ENCODE data around the gene TAAR5.
"Not testable (repeated sequence)": the region's sequence is repeated elsewhere in the genome, so short reads cannot be mapped to it uniquely, and the experiment has no call there.

TAAR5 gene

GRCh38 chr6:132568611-132569010, 20.9 kb downstream of the TAAR5 start:
- no peak overlapping the region for H4K91ac ChIP-seq (ENCODE audit: low read depth, low read length, poor library complexity)
- peaks cover 0 to 7% of the 10 kb centered on the region in 2 donors for H3K4me1 ChIP-seq (ENCODE audit: control insufficient read depth in 2 of 2, insufficient read depth in 1 of 2, low read depth in 1 of 2, low read length in 2 of 2)
- no peaks in the 10 kb centered on the region for H3K9me3 ChIP-seq (replicated peaks in 1 of 2; ENCODE audit: control insufficient read depth in 2 of 2, insufficient read depth in 1 of 2, low read depth in 1 of 2, low read length in 2 of 2)
- H3K27ac ChIP-seq (replicated peaks; ENCODE audit: low read length) = no peak overlapping the region
- H3K4me2 ChIP-seq (ENCODE audit: insufficient read depth, low read length, poor library complexity, severe bottlenecking) = no peak overlapping the region
- no peak overlapping the region for H4K8ac ChIP-seq (ENCODE audit: low read depth, low read length)
- DNase-seq (ENCODE audit: low spot score) = no peak
- H2BK120ac ChIP-seq (ENCODE audit: low read depth, low read length) = no peak overlapping the region
- H3K14ac ChIP-seq (ENCODE audit: low read length) = no peak overlapping the region
- H3K36me3 ChIP-seq (replicated peaks in 1 of 2; ENCODE audit: control insufficient read depth in 2 of 2, insufficient read depth in 2 of 2, low read length in 2 of 2) = no peaks in the 10 kb centered on the region
- H3K23ac ChIP-seq (ENCODE audit: low read depth, low read length, poor library complexity) = no peak overlapping the region
- no peak overlapping the region for H2BK5ac ChIP-seq (ENCODE audit: low read length)
- no peaks in the 10 kb centered on the region for H3K79me1 ChIP-seq (ENCODE audit: low read depth, low read length)
- H3K4ac ChIP-seq (ENCODE audit: low read length) = no peak overlapping the region
- H2AFZ ChIP-seq (ENCODE audit: low read length) = no peak overlapping the region
- H3K18ac ChIP-seq (ENCODE audit: low read length) = no peak overlapping the region
- H3K27me3 ChIP-seq (ENCODE audit: control insufficient read depth in 3 of 3, insufficient read depth in 3 of 3, low read depth in 1 of 3, low read length in 3 of 3) = no peaks in the 10 kb centered on the region
- no peak overlapping the region for H2BK12ac ChIP-seq (ENCODE audit: low read length)
- no peak overlapping the region for H2AK5ac ChIP-seq (ENCODE audit: low read depth, low read length)
- WGBS, 2 donors (ENCODE audit: extremely low coverage in 2 of 2, insufficient read length in 2 of 2, insufficient replicate concordance in 1 of 2) = no CpG with 5 or more reads among the region's 6 CpGs
- H3K4me3 ChIP-seq (ENCODE audit: low read length in 2 of 2) = no peak overlapping the region
- H2BK15ac ChIP-seq (ENCODE audit: low read length) = no peak overlapping the region
- no peak overlapping the region for H3K9ac ChIP-seq (ENCODE audit: low read depth, low read length, poor library complexity)

DNA sequence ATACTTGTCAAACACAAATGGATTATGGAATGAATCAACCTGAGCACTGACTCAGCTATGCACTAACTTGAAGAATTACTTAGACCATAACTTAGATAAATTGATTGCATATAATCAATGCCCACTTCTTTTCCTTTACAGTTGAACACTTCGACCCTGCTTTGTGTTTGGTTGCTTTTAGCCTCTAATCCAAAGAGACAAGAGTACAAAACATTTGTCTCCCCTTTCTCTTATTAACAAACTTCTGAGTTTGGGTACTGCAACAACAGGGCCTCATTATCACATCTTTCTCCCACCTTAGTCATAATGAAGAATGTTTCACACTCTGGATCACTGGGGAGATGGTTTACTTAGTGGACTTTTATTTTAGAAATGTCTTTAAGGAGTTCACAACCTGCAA, 22.0 kb downstream of the TAAR5 start:
- no peak overlapping the region for H3K23ac ChIP-seq (ENCODE audit: low read depth, low read length, poor library complexity)
- no peak overlapping the region for H3K27ac ChIP-seq (replicated peaks; ENCODE audit: low read length)
- peaks cover 0 to 7% of the 10 kb centered on the region in 2 donors for H3K4me1 ChIP-seq (ENCODE audit: control insufficient read depth in 2 of 2, insufficient read depth in 1 of 2, low read depth in 1 of 2, low read length in 2 of 2)
- H2AK5ac ChIP-seq (ENCODE audit: low read depth, low read length) = no peak overlapping the region
- no peak overlapping the region for H2BK12ac ChIP-seq (ENCODE audit: low read length)
- H3K14ac ChIP-seq (ENCODE audit: low read length) = no peak overlapping the region
- no peak overlapping the region for H3K4ac ChIP-seq (ENCODE audit: low read length)
- no peak overlapping the region for H4K91ac ChIP-seq (ENCODE audit: low read depth, low read length, poor library complexity)
- H3K9me3 ChIP-seq (replicated peaks in 1 of 2; ENCODE audit: control insufficient read depth in 2 of 2, insufficient read depth in 1 of 2, low read depth in 1 of 2, low read length in 2 of 2) = no peaks in the 10 kb centered on the region
- H3K4me3 ChIP-seq (ENCODE audit: low read length in 2 of 2) = no peak overlapping the region
- no peak for DNase-seq (ENCODE audit: low spot score)
- H2BK5ac ChIP-seq (ENCODE audit: low read length) = no peak overlapping the region
- peak overlapping the region; percentile 32 for H2AFZ ChIP-seq (ENCODE audit: low read length)
- no peak overlapping the region for H3K4me2 ChIP-seq (ENCODE audit: insufficient read depth, low read length, poor library complexity, severe bottlenecking)
- H2BK15ac ChIP-seq (ENCODE audit: low read length) = no peak overlapping the region
- no peaks in the 10 kb centered on the region for H3K79me1 ChIP-seq (ENCODE audit: low read depth, low read length)
- WGBS, 2 donors (ENCODE audit: extremely low coverage in 2 of 2, insufficient read length in 2 of 2, insufficient replicate concordance in 1 of 2) = no CpG with 5 or more reads among the region's 1 CpG
- H4K8ac ChIP-seq (ENCODE audit: low read depth, low read length) = no peak overlapping the region
- no peaks in the 10 kb centered on the region for H3K36me3 ChIP-seq (replicated peaks in 1 of 2; ENCODE audit: control insufficient read depth in 2 of 2, insufficient read depth in 2 of 2, low read length in 2 of 2)
- H2BK120ac ChIP-seq (ENCODE audit: low read depth, low read length) = no peak overlapping the region
- H3K18ac ChIP-seq (ENCODE audit: low read length) = no peak overlapping the region
- H3K9ac ChIP-seq (ENCODE audit: low read depth, low read length, poor library complexity) = no peak overlapping the region
- no peaks in the 10 kb centered on the region for H3K27me3 ChIP-seq (ENCODE audit: control insufficient read depth in 3 of 3, insufficient read depth in 3 of 3, low read depth in 1 of 3, low read length in 3 of 3)

DNA sequence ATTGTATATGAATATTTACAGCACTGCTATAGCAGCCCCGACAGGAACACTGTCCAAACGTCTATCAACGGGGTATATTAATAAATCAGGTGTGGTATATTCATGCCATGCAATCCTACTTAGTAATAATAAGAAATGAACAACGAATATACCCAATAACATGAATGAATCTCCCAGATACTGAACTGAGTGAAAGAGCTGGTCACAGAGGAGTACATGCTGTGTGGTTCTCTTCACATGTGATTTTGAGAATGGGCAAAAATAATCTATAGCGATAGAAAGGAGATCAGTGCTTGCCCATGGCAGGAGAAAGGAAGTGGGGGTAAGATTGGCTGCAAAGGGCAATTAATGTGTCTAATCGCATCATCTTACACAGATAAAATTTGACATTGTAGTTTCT, 23.1 kb downstream of the TAAR5 start:
- H3K4me1 ChIP-seq (ENCODE audit: control insufficient read depth in 2 of 2, insufficient read depth in 1 of 2, low read depth in 1 of 2, low read length in 2 of 2) = peaks cover 0 to 7% of the 10 kb centered on the region in 2 donors
- H3K27ac ChIP-seq (replicated peaks; ENCODE audit: low read length) = no peak overlapping the region
- no peak overlapping the region for H2BK5ac ChIP-seq (ENCODE audit: low read length)
- no peak overlapping the region for H3K4me2 ChIP-seq (ENCODE audit: insufficient read depth, low read length, poor library complexity, severe bottlenecking)
- H3K18ac ChIP-seq (ENCODE audit: low read length) = no peak overlapping the region
- no peak overlapping the region for H2BK15ac ChIP-seq (ENCODE audit: low read length)
- no peak overlapping the region for H2BK120ac ChIP-seq (ENCODE audit: low read depth, low read length)
- no peak overlapping the region for H2BK12ac ChIP-seq (ENCODE audit: low read length)
- H3K23ac ChIP-seq (ENCODE audit: low read depth, low read length, poor library complexity) = no peak overlapping the region
- no peaks in the 10 kb centered on the region for H3K27me3 ChIP-seq (ENCODE audit: control insufficient read depth in 3 of 3, insufficient read depth in 3 of 3, low read depth in 1 of 3, low read length in 3 of 3)
- no peak overlapping the region for H4K91ac ChIP-seq (ENCODE audit: low read depth, low read length, poor library complexity)
- H3K4me3 ChIP-seq (ENCODE audit: low read length in 2 of 2) = no peak overlapping the region
- no peak overlapping the region for H4K8ac ChIP-seq (ENCODE audit: low read depth, low read length)
- no peaks in the 10 kb centered on the region for H3K9me3 ChIP-seq (replicated peaks in 1 of 2; ENCODE audit: control insufficient read depth in 2 of 2, insufficient read depth in 1 of 2, low read depth in 1 of 2, low read length in 2 of 2)
- H3K36me3 ChIP-seq (replicated peaks in 1 of 2; ENCODE audit: control insufficient read depth in 2 of 2, insufficient read depth in 2 of 2, low read length in 2 of 2) = no peaks in the 10 kb centered on the region
- H3K4ac ChIP-seq (ENCODE audit: low read length) = no peak overlapping the region
- no CpG with 5 or more reads among the region's 6 CpGs for WGBS, 2 donors (ENCODE audit: extremely low coverage in 2 of 2, insufficient read length in 2 of 2, insufficient replicate concordance in 1 of 2)
- H2AK5ac ChIP-seq (ENCODE audit: low read depth, low read length) = no peak overlapping the region
- no peaks in the 10 kb centered on the region for H3K79me1 ChIP-seq (ENCODE audit: low read depth, low read length)
- DNase-seq (ENCODE audit: low spot score) = no peak
- H3K9ac ChIP-seq (ENCODE audit: low read depth, low read length, poor library complexity) = no peak overlapping the region
- no peak overlapping the region for H2AFZ ChIP-seq (ENCODE audit: low read length)
- no peak overlapping the region for H3K14ac ChIP-seq (ENCODE audit: low read length)

GRCh38 chr6:132560087-132560486, 29.5 kb downstream of the TAAR5 start:
- not testable (repeated sequence) for H3K79me1 ChIP-seq (ENCODE audit: low read depth, low read length); H4K91ac ChIP-seq (ENCODE audit: low read depth, low read length, poor library complexity); H3K23ac ChIP-seq (ENCODE audit: low read depth, low read length, poor library complexity); H3K27ac ChIP-seq (replicated peaks; ENCODE audit: low read length); H3K9ac ChIP-seq (ENCODE audit: low read depth, low read length, poor library complexity); H3K27me3 ChIP-seq (ENCODE audit: control insufficient read depth in 3 of 3, insufficient read depth in 3 of 3, low read depth in 1 of 3, low read length in 3 of 3); DNase-seq (ENCODE audit: low spot score); H2BK12ac ChIP-seq (ENCODE audit: low read length); H3K4me1 ChIP-seq (ENCODE audit: control insufficient read depth in 2 of 2, insufficient read depth in 1 of 2, low read depth in 1 of 2, low read length in 2 of 2); H2BK120ac ChIP-seq (ENCODE audit: low read depth, low read length); H3K18ac ChIP-seq (ENCODE audit: low read length); H3K4me3 ChIP-seq (ENCODE audit: low read length in 2 of 2); H3K36me3 ChIP-seq (replicated peaks in 1 of 2; ENCODE audit: control insufficient read depth in 2 of 2, insufficient read depth in 2 of 2, low read length in 2 of 2); H2AFZ ChIP-seq (ENCODE audit: low read length); H3K4me2 ChIP-seq (ENCODE audit: insufficient read depth, low read length, poor library complexity, severe bottlenecking); H3K9me3 ChIP-seq (replicated peaks in 1 of 2; ENCODE audit: control insufficient read depth in 2 of 2, insufficient read depth in 1 of 2, low read depth in 1 of 2, low read length in 2 of 2); H3K14ac ChIP-seq (ENCODE audit: low read length); H2BK5ac ChIP-seq (ENCODE audit: low read length); H2BK15ac ChIP-seq (ENCODE audit: low read length); H3K4ac ChIP-seq (ENCODE audit: low read length); H2AK5ac ChIP-seq (ENCODE audit: low read depth, low read length); H4K8ac ChIP-seq (ENCODE audit: low read depth, low read length)
- no CpG with 5 or more reads among the region's 3 CpGs for WGBS, 2 donors (ENCODE audit: extremely low coverage in 2 of 2, insufficient read length in 2 of 2, insufficient replicate concordance in 1 of 2)
